OCI-LY7 (cell line): Measurements from ENCODE around the gene SLC9A6.

Experiments
- EZH2phosphoT487 ChIP-seq: fragments of 200-600 bp; sonication (generic); IDR thresholded peaks from 2 replicates; pipeline ENCODE4 v1.6.1; 2018; ENCODE audit warnings: low read depth, borderline replicate concordance, mild to moderate bottlenecking, mixed run types, antibody characterized with exemption, low read length, moderate library complexity, mixed read lengths
- TF ChIP-seq, protein P1 (sequence below): fragments of 200-600 bp; sonication (generic); conservative IDR thresholded peaks from 2 replicates; pipeline ENCODE4 v1.5.1; 2014; ENCODE audit warnings: mild to moderate bottlenecking, antibody characterized with exemption, low read length, moderate library complexity, mixed read lengths

DNA sequence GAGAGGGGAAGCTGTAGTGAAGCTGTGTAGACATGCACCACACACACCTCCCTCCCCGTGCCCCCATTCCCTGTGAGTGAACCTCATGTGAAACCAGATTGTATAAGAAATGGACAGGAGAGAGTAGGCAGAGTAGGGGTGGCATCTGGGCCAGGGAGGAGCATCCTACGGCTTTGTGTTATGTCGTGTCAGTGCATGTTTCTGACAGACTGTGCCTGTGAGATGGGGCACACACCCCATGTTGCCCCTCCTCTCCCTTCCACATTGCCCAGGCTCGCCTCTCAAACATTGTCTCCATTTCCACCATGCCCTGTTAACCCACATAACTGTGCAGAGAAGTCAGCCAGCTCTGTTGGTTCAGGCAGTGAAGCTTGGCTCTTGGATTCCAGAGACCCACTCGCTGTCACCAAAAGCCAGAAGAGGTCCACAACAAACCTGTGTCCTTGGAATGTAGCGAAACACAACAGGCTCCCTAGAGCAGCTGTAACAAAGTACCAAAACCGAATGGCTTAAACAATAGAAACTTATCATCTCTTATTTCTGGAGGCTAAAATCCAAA, 56.1 kb downstream of the SLC9A6 start:
- TF ChIP-seq, protein P1, sequence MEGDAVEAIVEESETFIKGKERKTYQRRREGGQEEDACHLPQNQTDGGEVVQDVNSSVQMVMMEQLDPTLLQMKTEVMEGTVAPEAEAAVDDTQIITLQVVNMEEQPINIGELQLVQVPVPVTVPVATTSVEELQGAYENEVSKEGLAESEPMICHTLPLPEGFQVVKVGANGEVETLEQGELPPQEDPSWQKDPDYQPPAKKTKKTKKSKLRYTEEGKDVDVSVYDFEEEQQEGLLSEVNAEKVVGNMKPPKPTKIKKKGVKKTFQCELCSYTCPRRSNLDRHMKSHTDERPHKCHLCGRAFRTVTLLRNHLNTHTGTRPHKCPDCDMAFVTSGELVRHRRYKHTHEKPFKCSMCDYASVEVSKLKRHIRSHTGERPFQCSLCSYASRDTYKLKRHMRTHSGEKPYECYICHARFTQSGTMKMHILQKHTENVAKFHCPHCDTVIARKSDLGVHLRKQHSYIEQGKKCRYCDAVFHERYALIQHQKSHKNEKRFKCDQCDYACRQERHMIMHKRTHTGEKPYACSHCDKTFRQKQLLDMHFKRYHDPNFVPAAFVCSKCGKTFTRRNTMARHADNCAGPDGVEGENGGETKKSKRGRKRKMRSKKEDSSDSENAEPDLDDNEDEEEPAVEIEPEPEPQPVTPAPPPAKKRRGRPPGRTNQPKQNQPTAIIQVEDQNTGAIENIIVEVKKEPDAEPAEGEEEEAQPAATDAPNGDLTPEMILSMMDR: no peak
- no peak for TF ChIP-seq EZH2phosphoT487
